OCI-LY7 (cell line): ENCODE results near the gene CGB5. TPM values are rescaled to one million over a fixed set of nuclear protein-coding genes. Genes with fewer than 3 reads are reported as not detected.
"Not testable (repeated sequence)": the region's sequence is repeated elsewhere in the genome, so short reads cannot be mapped to it uniquely, and the experiment has no call there.

Experiments used
- BruUV-seq: library from RNA; stranded (reverse); fragments of 400-500 nt; replicated peaks from 2 replicates; lab custom pipeline; 2021; lab: Mats Ljungman, UMichigan
- CTCF ChIA-PET: fragments of 300-600 bp; sonication (Branson Sonifier 250); formaldehyde crosslinking; loops from one replicate; lab custom pipeline; 2022; ENCODE audit warnings: antibody characterized with exemption; ENCODE audit not compliant: unreplicated experiment; lab: Charles Lee
- POLR2A ChIA-PET: fragments of 300-600 bp; sonication (Branson Sonifier 250); formaldehyde crosslinking; loops from one replicate; lab custom pipeline; 2022; ENCODE audit warnings: antibody characterized with exemption; lab: Charles Lee
- DNase-seq: peaks from one replicate; pipeline ENCODE4 v3.0.0-alpha.2; 2015; ENCODE audit warnings: low spot score
- H2AFZ ChIP-seq: fragments of 200-600 bp; sonication (generic), shearing (Covaris generic); 2 replicates; pipeline ENCODE4 v1.6.1; 2014; ENCODE audit warnings: mild to moderate bottlenecking, antibody characterized with exemption, low read length, moderate library complexity
- H3K27ac ChIP-seq: fragments of 200-600 bp; sonication (generic); 2 replicates; pipeline ENCODE4 v1.5.1; 2014; ENCODE audit warnings: mixed run types, low read depth, mild to moderate bottlenecking, moderate library complexity, low read length, inconsistent platforms; ENCODE audit not compliant: poor library complexity, severe bottlenecking
- H3K36me3 ChIP-seq: fragments of 200-600 bp; sonication (generic); 2 replicates; pipeline ENCODE4 v1.6.1; 2014; ENCODE audit warnings: mild to moderate bottlenecking, antibody characterized with exemption, low read length, moderate library complexity, mixed read lengths; ENCODE audit not compliant: insufficient read depth
- H3K4me1 ChIP-seq: fragments of 200-600 bp; sonication (generic); 2 replicates; pipeline ENCODE4 v1.5.1; 2014; ENCODE audit warnings: mild to moderate bottlenecking, low read length; ENCODE audit not compliant: insufficient read depth, poor library complexity, severe bottlenecking
- H3K4me2 ChIP-seq: fragments of 200-600 bp; sonication (generic); 2 replicates; pipeline ENCODE4 v1.6.1; 2014; ENCODE audit warnings: mild to moderate bottlenecking, low read length
- H3K4me3 ChIP-seq: fragments of 200-600 bp; sonication (generic); 2 replicates; pipeline ENCODE4 v1.5.1; 2014; ENCODE audit warnings: mild to moderate bottlenecking, low read depth, low read length; ENCODE audit not compliant: poor library complexity, severe bottlenecking
- H3K79me2 ChIP-seq: fragments of 200-600 bp; sonication (generic); 2 replicates; pipeline ENCODE4 v1.6.1; 2016; ENCODE audit warnings: low read depth, mild to moderate bottlenecking, low read length, moderate library complexity, mixed read lengths; ENCODE audit not compliant: insufficient read depth
- H3K9me2 ChIP-seq: fragments of 200-600 bp; sonication (generic); 2 replicates; pipeline ENCODE4 v1.6.1; 2016; ENCODE audit warnings: mild to moderate bottlenecking, low read length, mixed read lengths; ENCODE audit not compliant: insufficient read depth
- H3K9me3 ChIP-seq: fragments of 200-600 bp; sonication (generic); 2 replicates; pipeline ENCODE4 v1.6.1; 2014; ENCODE audit warnings: mild to moderate bottlenecking, mixed run types, low read length, mixed read lengths
- H4K20me1 ChIP-seq: fragments of 200-600 bp; sonication (generic); 2 replicates; pipeline ENCODE4 v1.6.1; 2014; ENCODE audit warnings: mild to moderate bottlenecking, antibody characterized with exemption, low read length, moderate library complexity, mixed read lengths; ENCODE audit not compliant: insufficient read depth
- EZH2phosphoT487 ChIP-seq: fragments of 200-600 bp; sonication (generic); IDR thresholded peaks from 2 replicates; pipeline ENCODE4 v1.6.1; 2018; ENCODE audit warnings: low read depth, borderline replicate concordance, mild to moderate bottlenecking, mixed run types, antibody characterized with exemption, low read length, moderate library complexity, mixed read lengths
- intact Hi-C: fragments of 100-400 bp; cut with micrococcal nuclease; formaldehyde crosslinking; loops from one replicate; pipeline ENCODE4 v1.10.0; 2022; ENCODE audit not compliant: unreplicated experiment
- total RNA-seq, 2 experiments: library from RNA; depleted of rRNA in 1 of 2; stranded (reverse); fragments of >200 nt in 1 of 2; shearing (Covaris generic) in 1 of 2; gene quantifications; 2 replicates each; pipeline ENCODE4 v1.2.3, GENCODE V29; 2014 to 2022
- TF ChIP-seq, protein P1 (sequence below): fragments of 200-600 bp; sonication (generic); conservative IDR thresholded peaks from 2 replicates; pipeline ENCODE4 v1.5.1; 2014; ENCODE audit warnings: mild to moderate bottlenecking, antibody characterized with exemption, low read length, moderate library complexity, mixed read lengths

CGB5 gene
- total RNA-seq, 2 experiments from 2014 or later: not detected

DNA sequence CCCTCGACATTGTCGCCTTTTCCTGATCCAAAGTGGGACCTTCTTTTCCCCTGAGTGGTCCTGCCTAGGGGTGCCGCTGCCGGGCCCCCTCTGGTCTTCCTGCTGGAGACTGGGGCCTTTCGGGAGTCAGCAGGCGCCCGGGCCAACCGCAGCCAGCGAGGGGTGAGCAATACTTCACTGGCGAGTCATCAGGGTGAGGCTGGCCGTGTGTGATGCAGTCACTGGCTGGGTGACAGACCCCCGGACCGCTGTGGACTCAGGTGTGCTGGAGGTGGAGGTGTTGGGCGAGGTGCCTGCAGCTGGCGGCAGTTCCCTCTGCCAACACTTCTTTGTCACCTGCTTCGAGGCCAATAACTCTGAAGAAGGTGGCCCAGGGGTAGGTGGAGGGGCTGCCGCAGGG lies 1.5 kb upstream of the CGB5 start:
- Histone ChIP-seq H3K4me1 (no peaks in the 10 kb centered on the region), H4K20me1 (no peaks in the 10 kb centered on the region), H3K4me2 (no peak overlapping the region), H3K36me3 (no peaks in the 10 kb centered on the region), H3K27ac (no peak overlapping the region), H2AFZ (no peak overlapping the region), H3K79me2 (no peaks in the 10 kb centered on the region), H3K4me3 (no peak overlapping the region), H3K9me2 (no peaks in the 10 kb centered on the region), H3K9me3 (no peaks in the 10 kb centered on the region)
- TF ChIP-seq, protein P1, sequence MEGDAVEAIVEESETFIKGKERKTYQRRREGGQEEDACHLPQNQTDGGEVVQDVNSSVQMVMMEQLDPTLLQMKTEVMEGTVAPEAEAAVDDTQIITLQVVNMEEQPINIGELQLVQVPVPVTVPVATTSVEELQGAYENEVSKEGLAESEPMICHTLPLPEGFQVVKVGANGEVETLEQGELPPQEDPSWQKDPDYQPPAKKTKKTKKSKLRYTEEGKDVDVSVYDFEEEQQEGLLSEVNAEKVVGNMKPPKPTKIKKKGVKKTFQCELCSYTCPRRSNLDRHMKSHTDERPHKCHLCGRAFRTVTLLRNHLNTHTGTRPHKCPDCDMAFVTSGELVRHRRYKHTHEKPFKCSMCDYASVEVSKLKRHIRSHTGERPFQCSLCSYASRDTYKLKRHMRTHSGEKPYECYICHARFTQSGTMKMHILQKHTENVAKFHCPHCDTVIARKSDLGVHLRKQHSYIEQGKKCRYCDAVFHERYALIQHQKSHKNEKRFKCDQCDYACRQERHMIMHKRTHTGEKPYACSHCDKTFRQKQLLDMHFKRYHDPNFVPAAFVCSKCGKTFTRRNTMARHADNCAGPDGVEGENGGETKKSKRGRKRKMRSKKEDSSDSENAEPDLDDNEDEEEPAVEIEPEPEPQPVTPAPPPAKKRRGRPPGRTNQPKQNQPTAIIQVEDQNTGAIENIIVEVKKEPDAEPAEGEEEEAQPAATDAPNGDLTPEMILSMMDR: no peak
- TF ChIP-seq EZH2phosphoT487: no peak
- intact Hi-C loops: no loop called here
- DNase-seq: no peak
- no TSS peak for BruUV-seq
- CTCF ChIA-PET: no interaction called here
- POLR2A ChIA-PET: no interaction called here

DNA sequence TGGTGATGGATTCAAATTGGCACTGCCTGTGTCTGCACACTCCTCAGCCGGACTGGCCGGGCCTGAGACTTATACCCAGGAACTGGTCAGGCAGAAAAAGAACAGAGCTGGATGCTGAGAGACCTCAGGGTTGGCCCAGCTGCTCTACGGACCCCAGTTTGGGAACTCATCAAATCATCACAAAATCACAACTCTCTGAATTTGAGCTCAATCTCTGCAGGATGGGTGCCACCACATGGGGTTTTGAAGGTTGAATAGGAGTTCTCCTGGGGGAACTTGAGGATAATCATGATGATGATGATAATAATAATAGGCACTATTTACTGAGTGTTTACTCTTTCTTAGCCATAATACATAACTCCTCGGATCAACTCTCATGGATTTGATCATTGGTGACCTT lies 982 bp upstream of the CGB5 start:
- H3K79me2 ChIP-seq, H3K4me2 ChIP-seq, DNase-seq, H4K20me1 ChIP-seq, H3K27ac ChIP-seq, BruUV-seq, H3K9me2 ChIP-seq, POLR2A ChIA-PET, H2AFZ ChIP-seq, H3K36me3 ChIP-seq, H3K4me3 ChIP-seq, intact Hi-C loops, CTCF ChIA-PET, H3K9me3 ChIP-seq, H3K4me1 ChIP-seq: not testable (repeated sequence)

DNA sequence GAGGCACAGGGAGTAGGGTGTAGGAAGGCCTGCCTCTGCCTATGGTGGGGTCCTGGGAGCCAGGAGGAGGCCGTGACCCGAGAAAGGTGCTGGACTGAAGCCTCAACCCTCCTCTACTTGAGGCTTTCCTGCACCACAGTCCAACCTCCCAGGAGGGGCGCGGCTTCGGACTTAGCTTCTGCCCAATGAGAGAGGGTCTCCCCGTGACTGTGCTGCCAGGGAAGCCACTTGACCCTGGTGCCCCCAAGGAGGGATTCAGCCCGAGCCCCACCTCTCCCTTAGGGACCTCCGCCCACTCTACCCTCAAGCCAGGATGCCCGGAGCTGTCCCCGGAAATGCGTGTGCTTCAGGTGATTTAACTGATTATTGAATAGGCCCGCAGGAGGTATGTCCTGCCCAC lies 5.4 kb downstream of the CGB5 start, which contains the start of gene CGB8:
Gene CGB8, minus strand, starts transcription at position 101 of the 400 bp plus-strand sequence. CDS start 372 bp downstream, outside the sequence.
- H3K4me2 ChIP-seq, CTCF ChIA-PET, H2AFZ ChIP-seq, DNase-seq, H3K9me3 ChIP-seq, H3K4me3 ChIP-seq, H3K79me2 ChIP-seq, H3K27ac ChIP-seq, H3K9me2 ChIP-seq, BruUV-seq, H3K4me1 ChIP-seq, H4K20me1 ChIP-seq, H3K36me3 ChIP-seq, intact Hi-C loops, POLR2A ChIA-PET: not testable (repeated sequence)

DNA sequence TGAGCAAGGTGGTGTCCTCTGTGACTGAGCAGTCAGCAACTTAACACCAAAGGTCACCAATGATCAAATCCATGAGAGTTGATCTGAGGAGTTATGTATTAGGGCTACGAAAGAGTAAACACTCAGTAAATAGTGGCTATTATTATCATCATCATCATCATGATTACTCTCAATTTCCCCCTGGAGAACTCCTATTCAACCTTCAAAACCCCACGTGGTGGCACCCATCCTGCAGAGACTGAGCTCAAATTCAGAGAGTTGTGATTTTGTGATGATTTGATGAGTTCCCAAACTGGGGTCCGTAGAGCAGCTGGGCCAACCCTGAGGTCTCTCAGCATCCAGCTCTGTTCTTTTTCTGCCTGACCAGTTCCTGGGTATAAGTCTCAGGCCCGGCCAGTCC lies 6.2 kb downstream of the CGB5 start:
- H3K27ac ChIP-seq, H3K9me2 ChIP-seq, POLR2A ChIA-PET, H3K36me3 ChIP-seq, H3K79me2 ChIP-seq, BruUV-seq, CTCF ChIA-PET, intact Hi-C loops, DNase-seq, H4K20me1 ChIP-seq, H2AFZ ChIP-seq, H3K4me1 ChIP-seq, H3K4me2 ChIP-seq, H3K4me3 ChIP-seq, H3K9me3 ChIP-seq: not testable (repeated sequence)

DNA sequence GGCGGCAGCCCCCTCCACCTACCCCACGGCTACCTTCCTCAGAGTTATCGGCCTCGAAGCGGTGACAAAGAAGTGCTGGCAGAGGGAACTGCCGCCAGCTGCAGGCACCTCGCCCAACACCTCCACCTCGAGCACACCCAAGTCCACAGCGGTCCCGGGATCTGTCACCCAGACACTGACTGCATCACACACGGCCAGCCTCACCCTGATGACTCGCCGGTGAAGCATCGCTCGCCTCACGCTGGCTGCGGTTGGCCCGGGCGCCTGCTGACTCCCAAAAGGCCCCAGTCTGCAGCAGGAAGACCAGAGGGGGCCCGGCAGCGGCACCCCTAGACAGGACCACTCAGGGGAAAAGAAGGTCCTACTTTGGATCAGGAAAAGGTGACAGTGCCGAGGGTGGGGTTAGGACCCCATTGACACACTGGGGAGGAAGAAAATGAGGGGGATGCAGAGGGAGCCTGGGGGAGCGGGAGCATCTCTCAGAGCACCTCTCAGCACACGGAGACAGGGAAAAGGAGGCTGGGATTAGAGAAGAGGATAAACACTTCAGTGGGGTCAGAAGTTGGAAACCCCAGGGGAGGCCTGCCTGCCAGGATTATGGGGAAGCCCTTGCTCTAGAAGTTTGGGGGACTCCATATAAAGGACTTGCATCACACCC lies 6.9 kb downstream of the CGB5 start:
- DNase-seq, H3K79me2 ChIP-seq, H3K4me3 ChIP-seq, BruUV-seq, H3K4me1 ChIP-seq, H3K9me3 ChIP-seq, CTCF ChIA-PET, H2AFZ ChIP-seq, H3K27ac ChIP-seq, H4K20me1 ChIP-seq, intact Hi-C loops, H3K4me2 ChIP-seq, H3K9me2 ChIP-seq, H3K36me3 ChIP-seq, POLR2A ChIA-PET: not testable (repeated sequence)
